Measurements from ENCODE around the gene DNM3. TPM values are rescaled to one million over a fixed set of nuclear protein-coding genes. Genes with fewer than 3 reads are reported as not detected.

The DNM3 gene
- total and polyA plus RNA-seq, 2 of the 8 experiments (the other 6 are each of a cell fraction or from before 2014, with no cell fraction given): 2.0 to 8.5 TPM

DNA sequence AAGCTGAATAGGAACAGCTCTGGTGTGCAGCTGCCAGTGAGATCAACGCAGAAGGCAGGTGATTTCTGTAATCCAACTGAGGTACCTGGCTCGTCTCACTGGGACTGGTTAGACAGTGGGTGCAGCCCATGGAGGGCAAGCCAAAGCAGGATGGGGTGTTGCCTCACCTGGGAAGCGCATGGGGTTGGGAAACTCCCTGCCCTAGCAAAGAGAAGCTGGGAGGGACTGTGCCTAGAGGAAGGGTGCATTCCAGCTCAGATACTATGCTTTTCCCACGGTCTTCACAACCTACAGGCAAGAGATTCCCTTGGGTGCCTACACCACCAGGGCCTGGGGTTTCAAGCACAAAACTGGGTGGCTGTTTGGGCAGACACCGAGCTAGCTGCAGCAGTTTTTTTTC is 183.2 kb downstream of the DNM3 start:
- Histone ChIP-seq H3K27ac (ENCODE audit: low read depth, low read length) (no peak overlapping the region; the same call in 1 of the 2 replicates), H2AK5ac (ENCODE audit: low read depth, low read length) (no peak overlapping the region), H3K4me2 (ENCODE audit: insufficient read depth in 1 of 2, low read depth in 2 of 2, low read length in 2 of 2) (no peak overlapping the region), H3K27me3 (replicated peaks in 1 of 4; ENCODE audit: control insufficient read depth in 3 of 4, extremely low read depth in 1 of 4, insufficient read depth in 3 of 4, low read length in 3 of 4) (no peaks in the 10 kb centered on the region), H3K23ac (ENCODE audit: insufficient read length) (no peak overlapping the region), H3K79me2 (ENCODE audit: control insufficient read depth in 1 of 2, insufficient read depth in 2 of 2, low read length in 2 of 2) (no peaks in the 10 kb centered on the region), H3K79me1 (ENCODE audit: low read depth, low read length) (no peaks in the 10 kb centered on the region), H3K14ac (ENCODE audit: insufficient read length) (no peak overlapping the region), H2BK15ac (ENCODE audit: low read length) (no peak overlapping the region), H4K8ac (ENCODE audit: extremely low read depth, insufficient read depth, low read length) (no peak overlapping the region), H3K9me3 (ENCODE audit: insufficient read depth in 2 of 2, low read depth in 1 of 2, low read length in 1 of 2) (no peaks in the 10 kb centered on the region), H2BK20ac (ENCODE audit: low read length) (no peak overlapping the region), H4K5ac (ENCODE audit: insufficient read length, low read depth, low read length) (no peak overlapping the region), H2BK120ac (replicated peaks; ENCODE audit: low read depth, low read length) (no peak overlapping the region), H2BK5ac (ENCODE audit: low read depth, low read length) (no peak overlapping the region), H2AFZ (ENCODE audit: low read length) (no peak overlapping the region; the same call in 1 of the 2 replicates), H3K36me3 (ENCODE audit: control insufficient read depth in 2 of 4, insufficient read depth in 4 of 4, low read length in 3 of 4) (no peaks in the 10 kb centered on the region), H3K9ac (replicated peaks in 1 of 4; ENCODE audit: extremely low read depth in 1 of 4, low read depth in 3 of 4, low read length in 3 of 4) (no peak overlapping the region), H4K20me1 (replicated peaks in 1 of 2; ENCODE audit: control insufficient read depth in 1 of 2, insufficient read depth in 2 of 2, low read length in 2 of 2) (no peaks in the 10 kb centered on the region), H2BK12ac (ENCODE audit: low read depth, low read length) (no peak overlapping the region), H3K18ac (ENCODE audit: extremely low read depth, low read length) (no peak overlapping the region), H3K4me1 (replicated peaks in 1 of 4; ENCODE audit: control insufficient read depth in 3 of 4, insufficient read depth in 4 of 4, low read length in 3 of 4) (peaks cover 0 to 4% (median 2%) of the 10 kb centered on the region in 4 experiments; a peak in 1 of 7 replicates), H3K4me3 (ENCODE audit: extremely low read depth in 1 of 4, insufficient read depth in 2 of 4, low read depth in 3 of 4, low read length in 4 of 4) (no peak overlapping the region), H3K56ac (replicated peaks; ENCODE audit: insufficient read length, low read depth, low read length) (no peak overlapping the region), H4K91ac (replicated peaks; ENCODE audit: insufficient read length, low read length) (no peak overlapping the region), H3K4ac (replicated peaks; ENCODE audit: insufficient read length, low read depth, low read length) (no peak overlapping the region), H3K23me2 (ENCODE audit: low read depth, low read length) (no peaks in the 10 kb centered on the region)
- FAIRE-seq (no peak), DNase-seq (ENCODE audit: low read depth in 1 of 2, low spot score in 2 of 2) (no peak)
- WGBS, 2 experiments (ENCODE audit: extremely low coverage in 1 of 2, insufficient coverage in 1 of 2, insufficient read length in 1 of 2, insufficient replicate concordance in 2 of 2, low coverage in 1 of 2, low lambda C conversion rate in 2 of 2, missing lambda C conversion rate in 1 of 2): 94% methylated on average over 5 of the region's 5 CpGs; no CpG with 5 or more reads in 1 of the 2 experiments
- ChIA-PET CTCF (ENCODE audit: partially characterized antibody) (interaction anchor here (0.7 to 1.6 kb wide), 6 partner anchors 22 to 420 kb away, joined by 3 to 6 read pairs (median 4); no protein-coding TSS in a partner anchor), POLR2A (ENCODE audit: partially characterized antibody) (no interaction called here)
- TF ChIP-seq SP4 (IDR thresholded peaks at IDR 0.05; ENCODE audit: low read length) (no peak), CBX8 (IDR thresholded peaks at IDR 0.05; ENCODE audit: borderline replicate concordance, low read depth, low read length) (no peak), JUND (IDR thresholded peaks at IDR 0.05; ENCODE audit: low read length) (no peak), TAF1 (IDR thresholded peaks at IDR 0.05; ENCODE audit: low read depth, low read length) (no peak), TEAD4 (IDR thresholded peaks at IDR 0.05; ENCODE audit: low read depth, low read length) (no peak), RXRA (IDR thresholded peaks at IDR 0.05; ENCODE audit: insufficient read depth, low read depth, low read length) (no peak), RFX5 (IDR thresholded peaks at IDR 0.05; ENCODE audit: borderline replicate concordance, low read depth, low read length) (no peak), JUN (IDR thresholded peaks at IDR 0.05; ENCODE audit: low read depth, low read length) (no peak), RNF2 (IDR thresholded peaks at IDR 0.05; ENCODE audit: borderline replicate concordance, low read depth, low read length, missing control alignments, poor library complexity, severe bottlenecking) (no peak), SIN3A (conservative IDR thresholded peaks at IDR 0.05 in 1 of 2, IDR thresholded peaks at IDR 0.05 in 1 of 2; ENCODE audit: low read depth in 1 of 2, low read length in 2 of 2) (no peak), EP300 (IDR thresholded peaks at IDR 0.05; ENCODE audit: borderline replicate concordance in 1 of 2, low read depth in 2 of 2, low read length in 2 of 2) (no peak), USF2 (IDR thresholded peaks at IDR 0.05; ENCODE audit: low read length) (no peak)

Data from H1 (cell line).